Panc1 (cell line): ENCODE data around the gene RDH13. TPM values are rescaled to one million over a fixed set of nuclear protein-coding genes. Genes with fewer than 3 reads are reported as not detected.
A peak's percentile ranks its signal among the peaks of the same experiment; 100 is the strongest.

Experiments
- ATAC-seq: fragments of 200-7000 bp; cut with Tn5 transposase; 2 replicates; pipeline ENCODE4 v1.9.1; 2020; ENCODE audit warnings: mild to moderate bottlenecking, moderate library complexity
- BruUV-seq: library from RNA; stranded (reverse); fragments of 400-500 nt; replicated peaks from 2 replicates; lab custom pipeline; 2021; lab: Mats Ljungman, UMichigan
- CTCF ChIA-PET: fragments of 300-600 bp; sonication (Branson Sonifier 250); formaldehyde crosslinking; loops from one replicate; lab custom pipeline; 2022; ENCODE audit warnings: antibody characterized with exemption; lab: Charles Lee
- POLR2A ChIA-PET: fragments of 300-600 bp; sonication (Branson Sonifier 250); formaldehyde crosslinking; loops from one replicate; lab custom pipeline; 2022; ENCODE audit warnings: antibody characterized with exemption; lab: Charles Lee
- DNase-seq: peaks from one replicate; pipeline ENCODE4 v3.0.0-alpha.2; 2010; ENCODE audit warnings: low read depth, low spot score
- H3K27ac ChIP-seq: 2 replicates; pipeline ENCODE4 v1.5.1; 2011; ENCODE audit warnings: mild to moderate bottlenecking, low read length, inconsistent platforms
- H3K27me3 ChIP-seq: fragments of 200-500 bp; sonication (Bioruptor generic); 2 replicates; pipeline ENCODE4 v1.6.0; 2014; ENCODE audit warnings: low read length, inconsistent platforms; ENCODE audit not compliant: control insufficient read depth, insufficient read depth
- H3K36me3 ChIP-seq: fragments of 200-500 bp; sonication (Bioruptor generic); 2 replicates; pipeline ENCODE4 v1.5.1; 2014; ENCODE audit warnings: inconsistent platforms, mild to moderate bottlenecking, low read length, moderate library complexity; ENCODE audit not compliant: control insufficient read depth, insufficient read depth
- H3K4me1 ChIP-seq: 2 replicates; pipeline ENCODE4 v1.5.1; 2011; ENCODE audit warnings: inconsistent platforms, mild to moderate bottlenecking, low read length, moderate library complexity; ENCODE audit not compliant: control insufficient read depth, insufficient read depth
- H3K4me3 ChIP-seq, 2 experiments: 2 replicates each; pipeline ENCODE4 v1.5.1; 2011 to 2012; ENCODE audit warnings: low read depth in 2 of 2, low read length in 2 of 2, mild to moderate bottlenecking in 2 of 2, inconsistent platforms in 1 of 2, moderate library complexity in 1 of 2
- H3K9me3 ChIP-seq: fragments of 200-500 bp; sonication (Bioruptor generic); 2 replicates; pipeline ENCODE4 v1.5.1; 2014; ENCODE audit warnings: low read depth, mild to moderate bottlenecking, inconsistent platforms, low read length, moderate library complexity; ENCODE audit not compliant: control insufficient read depth, insufficient read depth
- CTCF ChIP-seq: fragments of 450-650 bp; IDR thresholded peaks from 2 replicates; pipeline ENCODE4 v1.5.1; 2017; ENCODE audit warnings: mild to moderate bottlenecking
- POLR2AphosphoS5 ChIP-seq: IDR thresholded peaks from 2 replicates; pipeline ENCODE4 v1.6.1; 2012; ENCODE audit warnings: mild to moderate bottlenecking, low read depth, low read length, moderate library complexity
- REST ChIP-seq, 2 experiments: IDR thresholded peaks; 2 replicates each; pipeline ENCODE4 v1.6.1; 2011 to 2012; ENCODE audit warnings: low read depth in 2 of 2, control low read depth in 1 of 2, low read length in 1 of 2, mild to moderate bottlenecking in 1 of 2, moderate library complexity in 1 of 2; ENCODE audit not compliant: insufficient read depth in 1 of 2
- SIN3A ChIP-seq: IDR thresholded peaks from 2 replicates; pipeline ENCODE4 v1.6.1; 2012; ENCODE audit warnings: low read depth, mild to moderate bottlenecking, low read length, moderate library complexity, borderline replicate concordance; ENCODE audit not compliant: insufficient read depth
- TCF7L2 ChIP-seq: IDR thresholded peaks from 2 replicates; pipeline ENCODE4 v1.6.1; 2011; ENCODE audit warnings: mild to moderate bottlenecking, low read depth, low read length, inconsistent platforms
- in situ Hi-C: cut with HindIII; loops from 2 replicates; pipeline ENCODE4 v1.10.0; 2016; ENCODE audit warnings: low sequenced_read_pairs, low pct_unique_long_range_greater_than_20kb
- intact Hi-C: fragments of 100-400 bp; cut with micrococcal nuclease; formaldehyde crosslinking; loops from one replicate; pipeline ENCODE4 v1.10.0; 2022; ENCODE audit not compliant: unreplicated experiment
- total RNA-seq: library from RNA; stranded (reverse); gene quantifications from one replicate; pipeline ENCODE4 v1.2.1, GENCODE V29; 2021; ENCODE audit not compliant: unreplicated experiment

Gene RDH13
- total RNA-seq, 1 experiment from 2014 or later, result 37.8 TPM

GRCh38 chr19:55092423-55093318 lies 29.7 kb upstream of the RDH13 start:
- Histone ChIP-seq H3K27ac (no peak overlapping the region; the same call in 1 of the 2 replicates), H3K4me3 (no peak overlapping the region), H3K36me3 (peaks cover 2% of the 10 kb centered on the region; the same call in 1 of the 2 replicates), H3K27me3 (no peaks in the 10 kb centered on the region), H3K9me3 (no peaks in the 10 kb centered on the region), H3K4me1 (peaks cover 33% of the 10 kb centered on the region)
- DNase-seq (no peak), ATAC-seq (no peak)
- TF ChIP-seq REST (IDR thresholded peaks at IDR 0.05; ENCODE audit: insufficient read depth in 1 of 2, low read depth in 2 of 2, low read length in 1 of 2) (no peak), POLR2AphosphoS5 (no peak), TCF7L2 (no peak)
- POLR2A ChIA-PET, result no interaction called here
- in situ Hi-C loops, result no loop called here
- CTCF ChIA-PET, result no interaction called here
- BruUV-seq, result no TSS peak
- intact Hi-C loops, result no loop called here

GRCh38 chr19:55091955-55092354 lies 29.0 kb upstream of the RDH13 start:
- peaks cover 33% of the 10 kb centered on the region for H3K4me1 ChIP-seq
- no peaks in the 10 kb centered on the region for H3K9me3 ChIP-seq
- intact Hi-C loops (no loop called here), in situ Hi-C loops (no loop called here)
- ChIA-PET POLR2A (no interaction called here), CTCF (no interaction called here)
- H3K4me3 ChIP-seq, result no peak overlapping the region
- BruUV-seq, result no TSS peak
- DNase-seq (no peak), ATAC-seq (peak; percentile 20; the same call in 1 of the 2 replicates)
- no peak overlapping the region for H3K27ac ChIP-seq
- TF ChIP-seq CTCF, result no peak
- no peak for TF ChIP-seq SIN3A
- TF ChIP-seq TCF7L2, result no peak
- no peak for TF ChIP-seq POLR2AphosphoS5
- no peak for TF ChIP-seq REST (IDR thresholded peaks at IDR 0.05; ENCODE audit: insufficient read depth in 1 of 2, low read depth in 2 of 2, low read length in 1 of 2)
- H3K27me3 ChIP-seq, result no peaks in the 10 kb centered on the region
- H3K36me3 ChIP-seq, result peaks cover 2% of the 10 kb centered on the region; the same call in 1 of the 2 replicates
